GM21723 (cell line): ENCODE measurements around the gene REN.

ENCODE experiments used
- ATAC-seq: cut with Tn5 transposase; IDR thresholded peaks from one replicate; pipeline ENCODE4 v1.9.1; 2021; ENCODE audit warnings: mild to moderate bottlenecking, moderate library complexity; ENCODE audit not compliant: unreplicated experiment

The REN gene

GRCh38 chr1:204110894-204111633, 55.1 kb downstream of the REN start:
- ATAC-seq, result no peak

- ATAC-seq, result no peak
These were observed 57.6 kb downstream of the REN start for GRCh38 chr1:204108312-204109141.

- ATAC-seq, result no peak
These were observed 58.2 kb downstream of the REN start for GRCh38 chr1:204107892-204108291.

GRCh38 chr1:204106825-204107224, 59.3 kb downstream of the REN start:
- no peak for ATAC-seq

GRCh38 chr1:204105131-204105515, 61.0 kb downstream of the REN start:
- ATAC-seq, result no peak
